Measurements from ENCODE around the gene IL36RN.

Gene IL36RN

DNA sequence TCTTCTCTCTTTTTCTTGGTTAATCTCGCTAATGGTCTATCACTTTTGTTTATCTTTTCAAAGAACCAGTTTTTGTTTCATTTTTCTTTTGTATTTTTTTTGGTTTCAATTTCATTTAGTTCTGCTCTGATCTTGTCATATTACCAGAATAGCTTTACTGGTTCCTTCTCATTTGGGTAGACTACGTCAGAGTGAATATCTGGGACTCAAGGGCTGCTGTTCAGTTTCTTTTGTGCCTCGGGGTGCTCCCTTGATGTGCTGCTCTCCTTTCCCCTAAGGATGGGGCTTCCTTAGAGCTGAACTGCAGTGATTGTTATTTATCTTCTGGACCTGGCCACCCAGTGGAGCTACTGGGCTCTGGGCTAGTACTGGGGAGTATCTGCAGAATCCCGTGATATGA lies 39.0 kb downstream of the IL36RN start:
- no peak for DNase-seq (ENCODE audit: low read depth, low spot score)

DNA sequence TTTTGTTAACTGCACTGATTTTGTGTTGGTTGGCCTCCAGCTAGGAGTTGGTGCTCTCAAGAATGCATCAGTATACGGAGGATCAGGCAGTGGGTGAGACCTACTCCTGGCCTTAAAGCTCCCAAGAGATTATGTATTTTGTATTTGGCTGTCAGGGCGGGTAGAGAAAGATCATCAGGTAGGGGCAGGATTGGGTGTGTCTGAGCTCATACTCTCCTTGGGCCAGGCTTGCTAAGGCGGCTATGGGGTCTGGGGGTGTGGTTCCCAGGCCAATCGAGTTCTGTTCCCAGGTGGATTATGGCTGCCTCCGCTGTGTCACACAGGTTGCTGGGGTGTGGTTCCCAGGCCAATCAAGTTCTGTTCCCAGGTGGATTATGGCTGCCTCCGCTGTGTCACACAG lies 39.5 kb downstream of the IL36RN start:
- DNase-seq (ENCODE audit: low read depth, low spot score) = no peak

DNA sequence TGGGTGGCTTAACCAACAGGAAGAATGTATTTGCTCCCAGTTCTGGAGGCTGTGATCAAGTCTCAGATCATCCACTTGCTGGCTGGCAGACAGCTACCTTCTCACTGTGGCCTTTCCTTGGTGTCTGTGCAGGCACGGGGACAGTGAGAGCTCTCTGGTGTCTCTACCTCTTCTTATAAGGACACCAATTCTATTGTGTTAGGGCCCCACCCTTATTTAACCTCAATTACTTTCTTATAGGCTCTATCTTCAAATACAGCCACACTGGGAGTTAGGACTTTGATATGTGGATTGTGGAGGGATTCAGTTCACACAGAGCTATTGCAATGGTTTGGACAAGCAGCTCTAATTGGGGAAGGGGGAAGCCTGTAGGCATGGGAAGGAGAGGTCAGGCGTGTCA lies 43.1 kb downstream of the IL36RN start:
- no peak for DNase-seq (ENCODE audit: low read depth, low spot score)

DNA sequence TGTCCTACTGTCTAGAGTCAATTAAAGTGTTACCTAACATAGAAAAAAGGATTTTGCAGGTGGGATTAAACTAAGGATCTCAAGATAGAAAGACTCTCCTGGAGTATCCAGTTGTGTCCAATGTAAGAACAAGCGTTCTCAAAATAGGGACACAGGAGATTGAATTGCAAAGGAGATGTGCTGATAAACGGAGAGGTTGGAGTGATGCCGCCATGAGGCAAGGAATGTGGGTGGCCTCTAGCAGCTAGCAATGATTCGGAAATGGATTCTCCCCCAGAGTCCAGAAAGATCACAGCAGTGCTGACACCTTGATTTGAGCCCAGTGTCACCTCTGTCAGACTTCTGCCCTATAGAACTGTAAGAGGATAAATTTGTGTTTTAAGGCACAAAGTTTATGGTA lies 44.3 kb downstream of the IL36RN start:
- no peak for DNase-seq (ENCODE audit: low read depth, low spot score)

DNA sequence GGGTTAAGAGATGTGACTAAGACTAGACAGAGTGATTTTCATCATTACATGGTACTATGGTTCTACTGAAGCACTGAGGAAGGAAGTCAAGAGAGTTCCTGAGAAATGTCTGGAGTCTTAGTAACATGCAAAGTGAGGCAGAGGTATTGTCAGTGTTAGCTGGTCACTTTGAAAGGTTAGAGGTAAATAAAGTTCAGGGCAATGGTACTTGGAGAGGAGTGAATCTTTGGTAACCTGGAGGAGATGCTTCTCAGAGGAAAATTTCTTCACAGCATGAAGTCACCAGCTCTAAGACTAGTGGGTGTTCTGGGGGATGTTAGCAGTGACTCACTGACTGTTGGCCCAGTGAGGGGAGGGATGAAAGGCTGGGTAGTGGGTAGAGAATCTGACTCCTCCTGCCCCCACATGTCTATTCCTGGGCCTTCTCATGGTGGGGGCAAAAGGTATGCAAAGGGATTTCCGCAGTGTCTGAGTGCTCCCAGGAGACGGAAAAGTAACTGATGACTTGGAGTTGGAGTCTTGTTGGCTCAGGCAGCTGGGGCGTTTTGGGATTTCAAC lies 45.1 kb downstream of the IL36RN start:
- no peak for DNase-seq (ENCODE audit: low read depth, low spot score)

DNA sequence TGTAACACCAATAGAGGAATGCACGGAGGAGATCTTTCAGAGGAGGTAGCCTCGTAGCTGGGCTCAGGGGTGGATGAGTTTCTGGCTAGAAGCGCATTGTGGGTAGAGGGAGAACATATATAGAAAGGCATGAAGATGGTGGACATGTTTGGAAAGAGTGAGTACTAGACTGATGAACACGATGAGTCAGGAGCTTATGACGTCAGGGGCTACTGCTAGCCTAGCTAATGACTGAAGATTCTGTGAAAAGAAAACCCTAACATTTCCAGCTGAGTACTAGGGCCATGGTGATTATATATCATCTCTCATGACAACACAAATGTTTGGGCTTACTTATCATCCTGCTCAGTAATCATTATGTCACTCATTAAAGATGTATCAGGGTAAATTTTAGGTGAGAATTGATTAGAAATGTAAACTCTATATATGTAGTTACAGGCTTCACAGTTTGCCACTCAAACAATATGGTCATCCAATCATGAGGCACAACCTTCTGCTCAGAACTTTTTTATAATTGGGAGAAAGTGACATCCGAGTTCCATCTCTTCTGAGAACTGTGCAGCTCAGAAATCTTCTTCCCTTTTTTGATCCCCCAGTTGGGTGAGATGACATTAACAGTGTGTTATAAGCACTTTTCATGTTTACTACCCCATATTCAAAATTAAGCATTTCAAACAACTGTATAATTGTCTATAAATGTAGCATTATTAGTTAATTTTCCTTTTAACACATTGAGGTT lies 46.2 kb downstream of the IL36RN start:
- no peak for DNase-seq (ENCODE audit: low read depth, low spot score)

DNA sequence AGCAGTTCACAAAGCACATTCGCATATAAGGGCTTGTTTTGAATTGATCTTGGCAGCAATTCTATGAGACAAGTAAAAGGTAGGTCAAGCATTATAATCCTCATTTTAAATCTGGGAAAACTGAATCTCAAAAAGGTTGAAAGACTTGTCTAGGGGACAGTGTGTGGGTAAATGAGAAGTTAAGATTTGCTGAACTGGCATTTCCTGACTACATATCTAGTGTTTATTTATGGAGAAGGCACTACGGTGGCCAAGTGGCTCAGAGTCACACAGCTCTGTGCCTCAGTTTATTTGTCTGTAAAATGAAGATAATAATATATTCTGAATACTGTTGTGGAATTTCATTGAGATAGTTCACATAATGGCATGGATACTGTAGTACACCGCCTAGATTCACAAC lies 52.1 kb downstream of the IL36RN start:
- no peak for DNase-seq (ENCODE audit: low read depth, low spot score)

DNA sequence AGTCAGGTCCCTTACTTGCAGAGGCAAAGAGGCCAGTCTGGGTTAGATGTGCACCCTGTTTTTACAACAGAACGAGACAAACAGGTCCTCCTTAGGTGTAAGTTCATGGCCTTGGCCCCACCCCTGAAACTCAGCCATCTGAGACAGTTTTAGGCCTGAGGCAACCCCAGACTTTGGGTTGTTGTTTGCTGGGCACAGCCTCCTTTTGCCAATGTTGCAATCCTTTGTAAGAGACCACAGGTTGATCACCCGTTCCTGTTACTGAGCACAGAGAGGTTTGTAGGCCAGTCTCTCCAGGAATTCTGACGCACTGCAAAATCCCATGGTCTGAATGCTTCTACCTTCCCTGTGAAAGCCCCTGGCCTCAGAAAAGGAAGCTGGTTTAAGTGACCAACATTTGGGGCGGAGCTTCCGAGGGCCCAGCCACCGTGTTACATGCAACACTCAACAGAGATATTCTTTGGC lies 52.9 kb downstream of the IL36RN start:
- no peak for DNase-seq (ENCODE audit: low read depth, low spot score)

DNA sequence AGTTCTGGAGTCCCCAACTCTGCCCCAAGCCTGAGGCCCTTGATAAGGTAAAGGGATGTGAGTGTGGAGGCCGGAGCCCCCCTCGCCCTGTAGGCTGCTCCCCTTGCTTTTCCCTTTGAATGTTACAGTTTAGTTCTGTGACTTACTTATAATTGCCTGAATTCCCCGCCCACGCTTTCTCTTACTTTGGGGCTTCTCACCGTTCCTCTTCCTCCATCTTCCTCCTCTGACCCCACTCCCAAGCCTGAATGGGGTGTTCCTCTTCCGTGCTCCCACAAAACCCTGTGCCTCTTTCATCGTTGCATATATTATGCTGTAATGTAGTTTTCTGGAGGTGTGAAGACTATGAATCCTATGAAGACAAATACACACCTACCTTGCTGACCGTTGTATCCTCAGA lies 53.4 kb downstream of the IL36RN start:
- no peak for DNase-seq (ENCODE audit: low read depth, low spot score)

DNA sequence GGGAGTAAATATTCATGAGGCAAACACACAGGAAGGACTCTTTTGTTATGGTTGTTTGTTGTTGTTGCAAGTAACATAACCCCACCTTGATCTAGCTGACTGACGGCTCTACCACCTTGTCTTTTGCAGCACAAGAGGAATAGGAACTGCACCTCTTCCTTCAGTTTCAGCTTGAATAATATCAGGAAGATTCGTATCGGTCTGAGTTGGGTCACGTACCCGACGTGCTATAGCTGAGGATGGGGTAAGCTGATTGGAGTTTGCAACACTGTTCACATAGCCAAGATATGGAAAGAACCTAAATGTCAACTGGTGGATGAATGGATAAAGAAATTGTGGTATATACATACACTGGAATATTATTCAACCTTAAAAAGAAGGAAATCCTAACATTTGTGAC lies 53.9 kb downstream of the IL36RN start:
- DNase-seq (ENCODE audit: low read depth, low spot score) = no peak

DNA sequence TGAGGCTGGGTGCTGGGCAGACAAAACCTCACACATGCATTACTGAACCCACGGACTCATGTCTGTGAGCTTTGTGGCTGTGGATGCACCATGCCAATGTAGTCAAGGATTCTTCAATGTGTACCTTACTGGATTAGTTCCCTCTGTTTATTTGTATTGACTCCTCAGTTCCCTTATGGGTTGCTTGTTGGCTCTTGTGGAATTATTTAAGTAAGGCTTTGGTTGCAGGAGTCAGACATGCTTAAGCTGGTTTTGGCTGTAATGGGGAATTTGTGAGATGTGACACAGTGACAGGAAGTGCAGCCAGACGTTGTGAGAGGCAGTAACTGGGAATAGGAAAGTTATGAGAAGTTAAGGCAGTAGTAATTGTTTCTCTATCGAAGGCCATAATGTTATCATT lies 54.8 kb downstream of the IL36RN start:
- no peak for DNase-seq (ENCODE audit: low read depth, low spot score)

Measured in brain pericyte (primary cell).